Measurements from ENCODE around the gene FKBP1A.
"Not testable (repeated sequence)": the region's sequence is repeated elsewhere in the genome, so short reads cannot be mapped to it uniquely, and the experiment has no call there.

Gene FKBP1A

GRCh38 chr20:1417273-1417672, 24.4 kb upstream of the FKBP1A start:
- DNase-seq (ENCODE audit: low read depth in 3 of 3): no peak

- DNase-seq (ENCODE audit: low read depth in 3 of 3): no peak
These were observed 23.0 kb upstream of the FKBP1A start for GRCh38 chr20:1415667-1416468.

- no peak for DNase-seq (ENCODE audit: low read depth in 3 of 3)
These were observed 22.1 kb upstream of the FKBP1A start for GRCh38 chr20:1414982-1415381.

DNA sequence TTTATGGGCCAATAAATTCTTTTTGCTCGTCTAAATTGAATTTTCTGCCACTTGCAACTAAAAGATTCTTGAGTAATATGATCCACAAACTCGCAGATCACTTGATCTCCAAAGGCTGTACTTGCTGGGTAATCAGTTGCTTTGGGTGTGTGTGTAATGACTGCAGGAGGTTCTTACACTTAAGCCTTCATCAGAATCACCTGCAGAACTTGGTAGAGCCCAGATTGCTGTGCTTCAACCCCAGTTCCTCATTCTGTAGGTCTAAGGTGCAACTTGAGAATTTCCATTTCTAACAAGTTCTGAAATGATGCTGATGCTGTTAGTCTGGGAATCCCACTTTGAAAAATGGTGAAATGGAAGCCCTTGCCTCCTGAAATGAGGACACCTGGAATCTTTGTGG, 12.9 kb upstream of the FKBP1A start:
- no peak for DNase-seq (ENCODE audit: low read depth in 3 of 3)

DNA sequence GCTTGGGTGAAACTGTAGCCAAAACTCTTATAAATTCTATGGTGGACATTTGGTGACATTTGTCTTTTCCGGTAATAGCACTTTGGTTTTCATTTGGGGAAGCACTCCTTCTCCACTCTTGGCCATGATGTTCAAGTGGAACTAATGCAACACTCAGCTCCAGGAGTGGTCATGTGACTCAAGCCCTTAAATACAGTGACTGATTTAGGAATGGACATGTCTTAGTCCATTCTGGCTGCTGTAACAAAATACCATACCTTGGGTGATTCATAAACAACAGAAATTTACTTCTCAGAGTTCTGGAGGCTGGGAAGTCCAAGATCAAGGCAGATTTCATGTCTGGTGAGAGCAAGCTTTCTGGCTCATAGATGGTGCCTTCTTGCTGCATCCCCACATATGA, 10.8 kb upstream of the FKBP1A start:
- DNase-seq (ENCODE audit: low read depth in 3 of 3): no peak

DNA sequence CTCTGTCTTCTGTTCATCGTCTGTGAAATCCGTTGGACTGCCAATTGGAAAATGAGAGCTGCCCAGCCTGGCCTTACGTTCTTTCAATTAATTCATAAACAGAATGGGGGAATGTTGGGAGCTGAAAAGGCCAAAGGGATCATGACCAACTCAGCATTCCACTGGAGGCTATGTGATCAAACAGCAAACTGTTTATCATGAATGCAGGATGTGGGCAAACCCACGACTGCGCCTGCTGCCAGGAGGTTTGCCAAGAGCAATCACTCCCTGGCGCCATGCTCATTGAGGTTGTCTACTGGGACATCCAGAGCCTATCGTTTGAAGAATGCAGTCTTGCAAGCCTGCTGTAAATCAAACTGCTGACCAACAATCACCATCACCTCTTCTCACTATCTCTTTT, 9.3 kb upstream of the FKBP1A start:
- DNase-seq (ENCODE audit: low read depth in 3 of 3): no peak

GRCh38 chr20:1401451-1401907, 8.6 kb upstream of the FKBP1A start:
- DNase-seq (ENCODE audit: low read depth in 3 of 3): no peak

DNA sequence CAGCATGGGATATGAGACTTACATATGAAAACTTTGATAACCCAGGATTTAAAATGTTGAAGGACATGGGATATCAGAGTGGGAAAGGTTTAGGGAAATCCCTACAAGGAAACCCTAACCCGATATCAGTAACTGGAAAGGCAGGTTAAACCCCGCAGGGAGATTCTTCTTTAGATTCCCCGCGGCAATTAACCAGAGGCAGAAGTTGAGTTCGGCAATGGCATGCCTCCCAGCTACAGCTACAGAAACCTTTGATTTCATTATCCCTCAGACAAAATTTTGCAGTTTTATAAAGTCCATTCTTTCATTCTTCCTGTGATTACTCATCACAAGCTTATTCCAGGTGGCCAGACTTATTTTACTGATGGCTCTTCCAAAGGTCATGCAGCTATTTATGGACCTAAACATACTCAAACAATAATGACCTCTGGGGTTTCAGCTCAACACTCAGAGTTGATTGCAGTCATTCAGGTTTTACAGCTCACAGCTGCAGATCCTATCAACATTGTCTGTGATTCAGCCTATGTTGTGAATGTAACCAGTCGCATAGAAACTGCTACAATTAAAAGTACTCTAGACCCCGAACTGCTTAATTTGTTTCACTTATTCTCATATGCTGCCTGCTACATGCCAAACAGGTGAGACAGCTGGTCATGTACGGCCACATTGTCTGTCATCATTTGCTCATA, 7.0 kb upstream of the FKBP1A start:
- not testable (repeated sequence) for DNase-seq (ENCODE audit: low read depth in 3 of 3)

- DNase-seq (ENCODE audit: low read depth in 3 of 3): not testable (repeated sequence)
These were observed 5.3 kb upstream of the FKBP1A start for GRCh38 chr20:1398185-1398584.

- DNase-seq (ENCODE audit: low read depth in 3 of 3): no peak
These were observed 4.9 kb upstream of the FKBP1A start for GRCh38 chr20:1397710-1398109.

GRCh38 chr20:1396702-1397101, 3.8 kb upstream of the FKBP1A start:
- no peak for DNase-seq (ENCODE audit: low read depth in 3 of 3)

DNA sequence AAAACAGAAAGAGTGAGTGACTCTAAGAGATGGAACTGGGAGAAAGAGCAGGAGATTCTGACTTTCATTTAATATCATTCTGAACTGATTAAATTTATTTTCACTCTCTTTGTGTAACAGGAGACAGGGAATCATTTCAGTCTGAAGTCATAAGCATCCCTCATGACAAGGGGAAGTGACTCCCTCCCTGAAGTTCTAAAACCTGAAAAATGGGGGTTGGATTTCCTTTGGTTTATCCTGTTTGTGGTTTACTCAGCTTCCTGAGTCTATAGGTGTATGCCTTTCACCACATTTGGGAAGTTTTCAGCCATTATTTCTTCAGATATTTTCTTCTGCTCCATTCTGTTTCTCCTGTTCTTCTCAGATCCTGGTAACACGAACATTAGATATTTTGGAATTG, 3.4 kb upstream of the FKBP1A start:
- DNase-seq (ENCODE audit: low read depth in 3 of 3): no peak

GRCh38 chr20:1394686-1395085, 1.8 kb upstream of the FKBP1A start:
- DNase-seq (ENCODE audit: low read depth in 3 of 3): no peak

GRCh38 chr20:1393507-1393882, 641 bp upstream of the FKBP1A start:
- no peak for DNase-seq (ENCODE audit: low read depth in 3 of 3)

- DNase-seq (ENCODE audit: low read depth in 3 of 3): no peak
These were observed 486 bp downstream of the FKBP1A start for GRCh38 chr20:1392443-1392692.

- peak in 1 of 3 donors; percentile 39 for DNase-seq (ENCODE audit: low read depth in 3 of 3)
These were observed 1.0 kb downstream of the FKBP1A start for GRCh38 chr20:1391640-1392442.

DNA sequence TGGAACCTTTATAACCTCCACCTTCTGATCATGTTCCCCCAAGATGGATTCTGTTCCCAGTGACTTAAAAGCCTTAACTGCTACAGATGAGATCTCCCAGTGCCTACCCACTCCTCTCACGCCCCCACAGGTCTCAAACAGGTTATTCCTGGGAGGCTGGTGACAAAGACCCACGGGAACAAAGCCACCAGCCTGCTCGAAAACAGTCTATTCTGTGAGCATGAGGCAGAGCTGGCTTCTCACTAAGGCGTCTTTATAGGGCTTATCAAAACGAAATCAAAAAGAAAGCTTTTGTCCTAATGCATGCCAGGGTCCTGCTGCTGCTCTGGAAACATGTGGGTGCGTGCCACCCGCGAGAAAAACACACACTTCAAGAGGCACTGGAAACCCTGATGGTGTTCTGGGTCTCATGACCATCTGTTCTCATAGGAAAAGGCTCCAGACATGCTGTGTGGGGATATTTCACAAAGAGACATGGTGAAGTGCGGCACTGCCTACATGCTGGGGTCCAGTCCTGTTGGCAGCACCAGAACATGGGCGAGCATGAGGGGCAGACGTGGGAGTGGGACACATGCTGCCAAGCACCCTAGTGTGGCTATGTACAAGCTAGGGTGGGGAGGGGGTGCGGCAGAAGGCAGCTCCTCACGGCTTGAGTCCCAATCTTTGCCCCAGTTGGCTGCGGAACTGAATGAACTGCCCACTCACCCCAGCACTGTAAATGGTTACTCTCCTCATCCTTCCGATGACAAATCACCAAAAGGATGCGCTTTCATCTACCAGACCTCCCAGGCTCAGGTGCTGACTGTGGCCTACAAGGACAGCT, 2.1 kb downstream of the FKBP1A start:
- DNase-seq (ENCODE audit: low read depth in 3 of 3): no peak

GRCh38 chr20:1389703-1390580, 2.9 kb downstream of the FKBP1A start:
- no peak for DNase-seq (ENCODE audit: low read depth in 3 of 3)

GRCh38 chr20:1388741-1389483, 3.9 kb downstream of the FKBP1A start:
- no peak for DNase-seq (ENCODE audit: low read depth in 3 of 3)

- no peak for DNase-seq (ENCODE audit: low read depth in 3 of 3)
These were observed 4.6 kb downstream of the FKBP1A start for GRCh38 chr20:1388253-1388652.
